Heart left ventricle (tissue), 16 donors: ENCODE results near the gene SPRY4. TPM values are rescaled to one million over a fixed set of nuclear protein-coding genes. Genes with fewer than 3 reads are reported as not detected.

Experiments used
- ATAC-seq, 4 donors: fragments of 200-7000 bp; cut with Tn5 transposase; one replicate each; pipeline ENCODE4 v1.9.1; 2020 to 2022; ENCODE audit warnings: moderate library complexity in 4 of 4, mild to moderate bottlenecking in 3 of 4, moderate number of reproducible peaks in 1 of 4
- DNase-seq, 5 donors: peaks; one replicate each; pipeline ENCODE4 v3.0.0-alpha.2; 2020
- H3K27ac ChIP-seq, 12 donors: fragments of 200-600 bp; sonication (generic) in 4 of 12; one replicate each; pipeline versions ENCODE4 v1.5.0 to v1.8.0; 2016 to 2022; ENCODE audit warnings: mild to moderate bottlenecking in 2 of 12
- H3K27me3 ChIP-seq, 9 donors: fragments of 200-600 bp; sonication (generic) in 2 of 9; one replicate each; pipeline versions ENCODE4 v1.5.1 to v1.8.0; 2016 to 2022; ENCODE audit warnings: mild to moderate bottlenecking in 3 of 9
- H3K36me3 ChIP-seq, 9 donors: fragments of 200-600 bp; sonication (generic) in 2 of 9; one replicate each; pipeline versions ENCODE4 v1.5.0 to v1.8.0; 2018 to 2022; ENCODE audit warnings: mild to moderate bottlenecking in 2 of 9
- H3K4me1 ChIP-seq, 12 donors: fragments of 200-600 bp; sonication (generic) in 4 of 12; one replicate each; pipeline versions ENCODE4 v1.5.0 to v1.8.0; 2016 to 2022; ENCODE audit warnings: mild to moderate bottlenecking in 3 of 12
- H3K4me3 ChIP-seq, 12 donors: fragments of 200-600 bp; sonication (generic) in 4 of 12; one replicate each; pipeline versions ENCODE4 v1.5.0 to v1.8.0; 2017 to 2022; ENCODE audit warnings: mild to moderate bottlenecking in 9 of 12, moderate library complexity in 4 of 12
- H3K9me3 ChIP-seq, 12 donors: fragments of 200-600 bp; sonication (generic) in 4 of 12; one replicate each; pipeline versions ENCODE4 v1.5.0 to v1.8.0; 2016 to 2022; ENCODE audit warnings: mild to moderate bottlenecking in 1 of 12
- CTCF ChIP-seq, 12 donors: fragments of 200-600 bp; sonication (generic) in 4 of 12; IDR thresholded peaks; one replicate each; pipeline versions ENCODE4 v1.5.0 to v1.8.0; 2018 to 2022; ENCODE audit warnings: antibody characterized with exemption in 12 of 12, mild to moderate bottlenecking in 5 of 12
- POLR2A ChIP-seq, 2 donors: fragments of 450-650 bp; IDR thresholded peaks; one replicate each; pipeline ENCODE4 v1.6.1; 2017; ENCODE audit warnings: antibody characterized with exemption in 2 of 2, mild to moderate bottlenecking in 2 of 2, moderate library complexity in 2 of 2
- WGBS, 4 donors: extraction: QIAGEN DNeasy Blood & Tissue Kit in 2 of 4; methylation state at CpG; one replicate each; pipeline versions ENCODE4 v1.1.5 to v1.1.7; 2013 to 2018; 5-methylcytosine and 5-hydroxymethylcytosine counted together
- intact Hi-C, 10 donors: fragments of 100-400 bp; cut with DNase I; formaldehyde crosslinking; loops; one replicate each; pipeline versions ENCODE4 v1.11.1 to v1.14.2; 2022
- polyA plus RNA-seq, 2 donors: library from polyadenylated mRNA; stranded (reverse); fragments of 200-250 nt; gene quantifications; one replicate each; pipeline ENCODE4 v1.2.3, GENCODE V29; 2013
- total RNA-seq, 9 donors: library from RNA; depleted of rRNA in 2 of 9; stranded (reverse); fragments of >200 nt in 2 of 9; fragmentation: NEBNext Ultra II Directional in 3 of 9; extraction: Animal tissue kit (Norgen Biotek cat#: 25700) in 3 of 9; gene quantifications; one replicate each; pipeline versions ENCODE4 v1.1.0 to v1.2.4, GENCODE V29; 2016 to 2023
- donor health status: ischemic (EF 13 %, LVEDD 7.1; RV severe dilation, severe dysfunction).
- donor health status: healthy with polysubstance abuse.
- donor health status: DM: no; HTN: yes; CAD: no.
- donor health status: DM: no; HTN: no; CAD: no.
- donor health status: ischemic (EF 25% LVEDD 6.9; RV normal size, moderate dysfunction).
- donor health status: ischemic (EF 25% LVEDD 5.7; RV mildly dilated, moderate dysfunction).
- donor health status: healthy.
- donor health status: DM: yes; HTN: yes; CAD: no.
- donor health status: ischemic (EF 35%, LVEDD 5.7; RV mildly dilated, moderate dysfunction).
- donor health status: nonischemic (EF 11% LVEDD 7.7; RV severe dilation, severe dysfunction).
- donor health status: DM: yes; HTN: yes; CAD: no.
- donor health status: PGD.
- donor health status: ischemic (EF 29% LVEDD 5.4; RV normal size, mild dysfunction).
- donor health status: nonischemic (EF 23%, LVEDD 6.1; RV moderate dilation, normal function).

Gene SPRY4
- total and polyA plus RNA-seq, 11 donors, result 4.5 to 21.3 (median 7.7) TPM

GRCh38 chr5:142324136-142324870 lies 518 bp downstream of the SPRY4 start:
- peaks cover 0 to 3% (median 0%) of the 10 kb centered on the region in 9 donors for H3K36me3 ChIP-seq
- H3K27me3 ChIP-seq, result peaks cover 0 to 54% (median 0%) of the 10 kb centered on the region in 9 donors
- no peaks in the 10 kb centered on the region for H3K9me3 ChIP-seq
- H3K4me1 ChIP-seq, result peaks cover 0 to 65% (median 47%) of the 10 kb centered on the region in 12 donors
- 4 to 10% (median 7%) methylated on average over 34 to 58 of the region's 58 CpGs for WGBS, 4 donors
- intact Hi-C loops, result loop anchor here (2.0 to 10.0 kb wide), 12 partner anchors 32 to 224 kb away; no protein-coding TSS in a partner anchor
- no peak for TF ChIP-seq POLR2A (IDR thresholded peaks at IDR 0.05)
- TF ChIP-seq CTCF (IDR thresholded peaks at IDR 0.05), result peak in 5 of 12 donors; percentile 14 to 35 (median 32)
- peak overlapping the region; percentile 81 to 99 (median 91) for H3K27ac ChIP-seq
- H3K4me3 ChIP-seq, result peak overlapping the region; percentile 59 to 99 (median 78)
- ATAC-seq (peak; percentile 3 to 43 (median 24)), DNase-seq (peak in 1 of 5 donors; percentile 69)

GRCh38 chr5:142323480-142324135 lies 1.2 kb downstream of the SPRY4 start:
- Histone ChIP-seq H3K4me1 (peaks cover 0 to 72% (median 54%) of the 10 kb centered on the region in 12 donors), H3K27me3 (peaks cover 0 to 54% (median 0%) of the 10 kb centered on the region in 9 donors), H3K27ac (peak overlapping the region; percentile 81 to 99 (median 91)), H3K4me3 (peak overlapping the region; percentile 59 to 99 (median 78)), H3K9me3 (no peaks in the 10 kb centered on the region), H3K36me3 (peaks cover 0 to 5% (median 0%) of the 10 kb centered on the region in 9 donors)
- DNase-seq, result no peak
- WGBS, 4 donors, result 35 to 46% (median 41%) methylated on average over 19 of the region's 19 CpGs
- intact Hi-C loops, result loop anchor here (2.0 to 10.0 kb wide), 12 partner anchors 33 to 225 kb away; no protein-coding TSS in a partner anchor
- ATAC-seq, result no peak
- no peak for TF ChIP-seq POLR2A (IDR thresholded peaks at IDR 0.05)
- TF ChIP-seq CTCF (IDR thresholded peaks at IDR 0.05), result no peak

- intact Hi-C loops, result loop anchor here in 9 of 10 donors (5.0 to 10.0 kb wide), 10 partner anchors 34 to 224 kb away; no protein-coding TSS in a partner anchor
- ATAC-seq (peak in 1 of 4 donors; percentile 6), DNase-seq (peak in 1 of 5 donors; percentile 65)
- peak overlapping the region; percentile 81 to 99 (median 91) for H3K27ac ChIP-seq
- TF ChIP-seq CTCF (IDR thresholded peaks at IDR 0.05) (no peak), POLR2A (IDR thresholded peaks at IDR 0.05) (peak in 1 of 2 donors; percentile 12)
- H3K27me3 ChIP-seq, result peaks cover 0 to 52% (median 0%) of the 10 kb centered on the region in 9 donors
- peak overlapping the region; percentile 59 to 99 (median 78) for H3K4me3 ChIP-seq
- H3K36me3 ChIP-seq, result peaks cover 0 to 5% (median 0%) of the 10 kb centered on the region in 9 donors
- 50 to 62% (median 56%) methylated on average over 15 of the region's 15 CpGs for WGBS, 4 donors
- H3K4me1 ChIP-seq, result peaks cover 3 to 76% (median 58%) of the 10 kb centered on the region in 12 donors
- H3K9me3 ChIP-seq, result no peaks in the 10 kb centered on the region
Observed at GRCh38 chr5:142322747-142323479, 1.9 kb downstream of the SPRY4 start.
